GM04503 (cell line): ENCODE results near the gene CLCN6.

Experiments used
- DNase-seq: peaks from one replicate; pipeline ENCODE4 v3.0.0-alpha.2; 2012; ENCODE audit warnings: low read depth

CLCN6 gene

DNA sequence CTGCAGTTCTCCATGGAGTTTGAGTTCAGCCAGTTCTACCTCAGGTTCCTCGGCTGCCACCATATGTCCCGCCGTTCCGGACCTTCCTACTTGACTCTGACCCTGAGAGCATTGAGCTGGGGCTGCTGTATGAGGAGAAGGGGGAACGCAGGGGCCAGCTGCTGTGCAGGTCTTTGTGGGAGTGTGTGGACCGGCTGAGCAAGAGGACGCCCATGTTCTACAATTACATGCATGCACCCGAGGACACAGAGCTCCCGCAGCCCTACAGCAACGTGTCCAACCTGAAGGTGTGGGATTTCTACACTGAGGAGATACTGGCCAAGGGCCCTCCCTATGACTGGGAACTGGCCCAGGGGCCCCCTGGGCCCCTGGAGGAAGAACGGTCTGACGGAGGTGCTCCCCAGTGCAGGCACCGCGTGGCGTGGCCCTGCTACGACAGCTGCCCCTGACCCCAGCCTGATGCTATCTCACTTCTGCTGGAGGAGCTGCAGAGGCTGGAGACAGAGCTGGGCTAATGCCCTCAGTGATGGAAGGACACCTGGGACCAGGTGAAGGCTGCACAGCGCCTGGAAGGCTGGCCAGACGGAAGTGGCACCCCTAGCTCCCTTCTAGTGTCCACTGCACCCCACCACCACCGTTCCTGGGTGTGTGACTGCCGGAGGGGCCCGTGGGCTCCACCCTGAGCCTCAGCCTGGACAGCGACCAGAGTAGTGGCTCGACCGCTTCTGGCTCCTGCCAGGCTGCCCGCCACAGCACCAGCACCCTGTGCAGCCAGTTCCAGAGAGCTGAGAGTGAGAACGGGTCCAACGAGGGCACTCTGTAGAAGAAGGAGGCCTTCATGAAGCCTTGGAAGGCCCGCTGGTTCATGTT, 73.6 kb downstream of the CLCN6 start:
- DNase-seq: no peak

DNA sequence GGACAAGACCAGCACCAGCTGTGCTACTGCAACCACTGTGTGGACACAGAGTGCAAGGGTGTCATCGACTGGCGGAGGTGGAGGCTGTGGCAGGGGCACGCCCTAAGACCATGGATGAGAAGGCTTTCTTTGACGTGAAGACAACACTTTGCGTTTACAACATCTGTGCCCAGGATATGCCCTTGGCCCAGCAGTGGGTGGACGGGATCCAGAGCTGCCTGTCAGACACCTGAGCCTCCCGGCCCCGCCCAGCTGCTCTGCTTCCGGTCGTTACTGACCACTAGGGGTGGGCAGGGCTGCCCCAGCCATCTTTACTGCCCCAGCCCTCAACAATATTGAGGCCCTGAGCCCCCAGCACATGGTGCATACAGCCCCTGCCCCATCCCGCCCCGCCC, 74.2 kb downstream of the CLCN6 start:
- no peak for DNase-seq

DNA sequence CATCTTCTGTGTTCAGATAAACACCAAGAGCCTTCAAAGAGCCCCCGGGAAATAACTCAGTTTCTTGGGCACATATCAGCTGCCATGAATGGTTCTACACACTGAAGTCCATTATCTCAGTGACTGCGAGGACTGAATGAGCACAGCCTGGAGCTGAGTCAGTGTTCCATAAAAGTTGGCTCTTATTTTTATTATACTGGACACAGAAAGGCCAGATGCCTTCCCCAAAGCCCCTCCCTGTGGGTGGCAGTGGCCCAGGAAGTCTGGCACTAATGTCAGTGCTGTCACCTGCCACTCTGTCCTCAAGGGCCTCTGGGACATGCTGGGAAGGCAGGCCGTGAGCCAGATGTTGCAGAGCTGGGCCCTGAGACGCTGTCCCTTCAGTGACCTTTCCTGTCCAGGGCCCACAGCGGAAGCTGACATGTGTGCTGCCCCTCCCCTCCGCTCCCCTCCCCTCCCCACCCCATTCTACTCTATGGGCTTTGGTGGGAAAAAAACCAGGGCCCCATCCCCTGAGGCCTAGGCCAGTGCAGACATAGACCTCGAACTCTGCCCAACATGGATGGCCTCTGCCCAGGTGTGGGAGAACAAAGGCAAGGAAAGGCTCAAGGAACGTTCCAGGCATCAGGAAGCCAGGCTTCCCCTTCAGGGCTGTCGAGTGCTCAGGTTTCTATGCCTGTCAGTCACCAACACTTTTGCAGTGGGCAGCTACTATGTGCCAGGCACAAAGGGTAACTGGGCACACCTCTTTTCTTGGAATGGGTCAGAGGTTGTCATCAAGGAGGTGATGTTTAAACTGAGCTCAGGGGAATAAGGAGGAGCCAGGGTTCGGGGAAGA, 75.1 kb downstream of the CLCN6 start:
- DNase-seq: no peak

- no peak for DNase-seq
Observed at GRCh38 chr1:11881749-11882441, 75.9 kb downstream of the CLCN6 start.

DNA sequence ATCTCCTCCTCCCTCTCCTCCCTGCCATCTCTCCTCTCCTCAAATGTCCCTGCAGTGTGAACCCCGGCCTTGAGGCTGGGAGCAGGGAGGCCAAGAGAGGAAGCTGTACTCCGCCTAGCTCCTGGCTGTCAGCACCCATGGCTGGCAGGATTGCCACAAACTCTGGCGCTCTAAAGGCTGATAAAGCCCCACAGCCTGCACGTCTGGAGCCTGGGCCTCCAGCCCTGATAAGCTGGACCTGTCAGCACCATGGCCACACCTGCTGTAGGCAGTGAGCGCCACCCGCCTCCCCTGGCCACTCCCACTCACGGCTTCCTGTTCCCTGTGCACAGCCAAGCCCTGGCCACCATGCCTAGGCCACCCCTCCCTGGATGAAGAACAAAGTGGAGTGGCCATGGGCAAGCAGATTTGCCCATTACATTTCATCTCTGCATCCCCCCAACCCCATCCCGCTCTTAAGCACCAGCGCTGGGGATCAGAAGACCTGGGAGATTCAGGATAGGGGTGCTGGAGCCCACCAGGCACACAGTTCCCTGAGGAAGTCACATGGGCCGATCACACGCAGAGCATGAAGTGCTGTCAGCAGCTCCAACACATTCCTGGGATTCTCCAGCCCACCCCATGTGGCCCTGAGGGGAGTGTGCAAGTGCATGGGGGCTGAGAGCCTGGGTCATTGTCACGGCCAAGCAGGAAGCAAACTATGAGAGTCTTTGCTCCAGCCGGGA, 77.0 kb downstream of the CLCN6 start:
- DNase-seq: no peak

DNA sequence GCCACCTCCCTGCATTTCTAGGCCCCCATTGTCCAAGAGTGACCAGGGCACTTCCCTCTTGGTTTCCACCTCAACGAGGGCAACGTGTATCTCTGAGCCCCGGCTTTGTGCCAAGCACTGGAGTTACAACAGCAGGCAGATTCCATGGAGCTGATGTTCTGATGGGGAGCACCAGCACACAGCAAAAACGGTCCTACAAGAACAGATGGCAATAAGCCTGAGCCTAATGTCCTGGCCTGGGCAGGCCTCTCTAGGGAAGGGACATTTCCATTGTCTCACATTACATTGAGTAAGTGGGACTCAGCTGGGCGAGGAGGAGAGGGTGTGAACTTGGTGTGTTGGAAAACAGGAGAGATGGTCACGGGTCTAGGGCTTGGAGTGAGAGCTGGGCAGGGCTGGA, 79.9 kb downstream of the CLCN6 start:
- DNase-seq: no peak

- no peak for DNase-seq
Observed at GRCh38 chr1:11886986-11887665, 81.1 kb downstream of the CLCN6 start.

DNA sequence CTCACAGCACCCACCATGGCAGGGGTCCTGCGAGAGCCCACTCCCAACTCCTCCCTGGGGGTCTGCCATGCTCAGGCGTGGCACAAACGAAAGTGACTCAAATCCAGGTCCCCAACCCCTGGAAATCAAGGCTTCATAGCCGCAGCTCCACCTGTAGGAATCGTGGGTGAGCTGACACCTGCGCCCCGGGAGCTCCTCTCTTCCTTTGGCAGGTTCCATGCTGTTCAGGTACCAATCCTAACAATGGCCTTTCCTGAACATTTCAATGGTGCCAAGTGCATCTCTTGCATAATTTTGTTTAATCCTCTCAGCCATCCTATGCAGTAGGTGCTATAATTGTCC, 81.6 kb downstream of the CLCN6 start:
- DNase-seq: no peak

DNA sequence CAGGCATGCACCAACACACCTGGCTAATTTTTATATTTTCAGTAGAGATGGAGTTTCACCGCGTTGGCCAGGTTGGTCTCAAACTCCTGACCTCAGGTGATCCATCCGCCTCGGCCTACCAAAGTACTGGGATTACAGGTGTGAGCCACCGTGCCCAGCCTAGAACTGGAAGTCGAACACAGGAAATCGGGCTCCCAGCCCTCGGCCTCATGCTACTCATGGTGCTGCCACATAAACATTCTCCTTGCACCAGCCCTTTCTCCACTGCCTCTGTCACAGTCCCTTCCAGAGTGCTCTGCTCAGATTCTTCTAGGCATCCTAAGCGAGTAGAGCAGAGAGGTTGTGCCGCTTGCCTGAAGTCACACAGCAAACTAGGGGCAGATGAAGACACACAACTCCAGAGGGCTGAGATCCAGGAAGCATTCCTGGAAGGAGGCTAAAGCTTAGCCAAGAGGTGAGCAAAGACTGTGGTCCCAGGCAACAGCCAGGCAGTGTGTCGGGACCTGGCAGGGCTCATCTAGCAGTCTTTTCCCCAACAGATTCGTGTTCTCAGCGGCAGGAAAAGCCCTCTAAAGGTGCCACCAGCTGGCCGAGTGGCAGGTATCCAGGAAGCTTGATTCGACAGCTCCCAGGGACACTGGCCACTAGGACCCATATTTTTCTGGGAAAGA, 82.3 kb downstream of the CLCN6 start:
- DNase-seq: no peak

DNA sequence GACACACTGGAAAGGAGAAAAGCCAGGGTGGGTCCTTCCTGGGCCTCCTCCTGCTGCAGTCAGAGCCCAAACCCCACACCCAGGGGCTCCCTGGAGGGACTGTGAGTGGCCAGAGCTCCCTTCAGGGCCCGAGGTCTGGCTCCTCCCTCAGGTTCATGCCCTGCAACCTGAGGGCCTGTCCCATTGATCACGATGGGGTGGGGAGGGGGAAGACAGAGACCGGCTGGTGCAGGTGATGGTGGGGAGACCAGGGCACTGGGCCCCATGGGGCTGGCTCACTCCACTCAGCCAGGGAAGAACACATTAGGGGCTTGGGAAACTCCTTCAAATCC, 82.9 kb downstream of the CLCN6 start:
- DNase-seq: no peak

- DNase-seq: no peak
Observed at GRCh38 chr1:11891433-11892186, 85.6 kb downstream of the CLCN6 start.
